ENCODE results near the gene BIN1. TPM values are rescaled to one million over a fixed set of nuclear protein-coding genes. Genes with fewer than 3 reads are reported as not detected.

The BIN1 gene
- total RNA-seq, 1 donor from 2014 or later = 26.9 TPM

GRCh38 chr2:127057371-127058245, 49.3 kb downstream of the BIN1 start:
- Histone ChIP-seq H2AFZ (replicated peaks) (no peak overlapping the region), H3F3A (ENCODE audit: low read depth) (no peaks in the 10 kb centered on the region), H3K27ac (no peak overlapping the region), H3K4me1 (peaks cover 6% of the 10 kb centered on the region), H4K20me1 (ENCODE audit: low read depth) (no peaks in the 10 kb centered on the region), H3K9me3 (ENCODE audit: low read depth) (no peaks in the 10 kb centered on the region), H3K4me3 (no peak overlapping the region), H3K79me2 (ENCODE audit: low read depth) (no peaks in the 10 kb centered on the region), H3K27me3 (no peaks in the 10 kb centered on the region), H3K9ac (no peak overlapping the region), H3K36me3 (no peaks in the 10 kb centered on the region), H3K4me2 (no peak overlapping the region)
- no peak for DNase-seq (ENCODE audit: low spot score)
- H3K27me3 Mint-ChIP-seq (ENCODE audit: insufficient read depth, low read depth) = no peaks in the 10 kb centered on the region
- H3K9me3 Mint-ChIP-seq = no peaks in the 10 kb centered on the region
- no peak overlapping the region for H3K4me3 Mint-ChIP-seq
- H3K36me3 Mint-ChIP-seq = no peaks in the 10 kb centered on the region
- no peak for TF ChIP-seq EZH2phosphoT487 (IDR thresholded peaks at IDR 0.05)
- TF ChIP-seq EZH2 (IDR thresholded peaks at IDR 0.05) = no peak
- no peak for TF ChIP-seq CTCF (IDR thresholded peaks at IDR 0.05)
- H3K4me1 Mint-ChIP-seq = peaks cover 2% of the 10 kb centered on the region
- H3K27ac Mint-ChIP-seq = peak overlapping the region; percentile 79

- H3K4me3 ChIP-seq = no peak overlapping the region
- Mint-ChIP-seq H3K4me1 (peaks cover 2% of the 10 kb centered on the region), H3K27me3 (ENCODE audit: insufficient read depth, low read depth) (no peaks in the 10 kb centered on the region), H3K9me3 (no peaks in the 10 kb centered on the region), H3K4me3 (no peak overlapping the region), H3K27ac (peak overlapping the region; percentile 79), H3K36me3 (no peaks in the 10 kb centered on the region)
- no peak overlapping the region for H3K27ac ChIP-seq
- no peaks in the 10 kb centered on the region for H4K20me1 ChIP-seq (ENCODE audit: low read depth)
- H3K4me2 ChIP-seq = no peak overlapping the region
- no peak for TF ChIP-seq EZH2 (IDR thresholded peaks at IDR 0.05)
- TF ChIP-seq EZH2phosphoT487 (IDR thresholded peaks at IDR 0.05) = no peak
- TF ChIP-seq CTCF (IDR thresholded peaks at IDR 0.05) = no peak
- no peaks in the 10 kb centered on the region for H3K27me3 ChIP-seq
- H3K9me3 ChIP-seq (ENCODE audit: low read depth) = no peaks in the 10 kb centered on the region
- H2AFZ ChIP-seq (replicated peaks) = no peak overlapping the region
- H3F3A ChIP-seq (ENCODE audit: low read depth) = no peaks in the 10 kb centered on the region
- no peaks in the 10 kb centered on the region for H3K36me3 ChIP-seq
- DNase-seq (ENCODE audit: low spot score) = no peak
- H3K79me2 ChIP-seq (ENCODE audit: low read depth) = no peaks in the 10 kb centered on the region
- H3K9ac ChIP-seq = no peak overlapping the region
- H3K4me1 ChIP-seq = peaks cover 6% of the 10 kb centered on the region
Measured at GRCh38 chr2:127056631-127057370, 50.2 kb downstream of the BIN1 start.

GRCh38 chr2:127056086-127056485, 50.9 kb downstream of the BIN1 start:
- no peak overlapping the region for H3K27ac Mint-ChIP-seq
- DNase-seq (ENCODE audit: low spot score) = no peak
- Histone ChIP-seq H3K4me2 (no peak overlapping the region), H2AFZ (replicated peaks) (no peak overlapping the region), H3K9me3 (ENCODE audit: low read depth) (no peaks in the 10 kb centered on the region), H3K4me3 (no peak overlapping the region), H3K36me3 (no peaks in the 10 kb centered on the region), H3K79me2 (ENCODE audit: low read depth) (no peaks in the 10 kb centered on the region), H3K27ac (no peak overlapping the region), H4K20me1 (ENCODE audit: low read depth) (no peaks in the 10 kb centered on the region), H3K27me3 (no peaks in the 10 kb centered on the region), H3F3A (ENCODE audit: low read depth) (no peaks in the 10 kb centered on the region), H3K9ac (no peak overlapping the region), H3K4me1 (peaks cover 6% of the 10 kb centered on the region)
- H3K4me1 Mint-ChIP-seq = peaks cover 2% of the 10 kb centered on the region
- H3K9me3 Mint-ChIP-seq = no peaks in the 10 kb centered on the region
- no peak for TF ChIP-seq EZH2 (IDR thresholded peaks at IDR 0.05)
- H3K36me3 Mint-ChIP-seq = no peaks in the 10 kb centered on the region
- peak overlapping the region; percentile 18 for H3K4me3 Mint-ChIP-seq
- H3K27me3 Mint-ChIP-seq (ENCODE audit: insufficient read depth, low read depth) = no peaks in the 10 kb centered on the region

- no peaks in the 10 kb centered on the region for H3K9me3 ChIP-seq (ENCODE audit: low read depth)
- no peak for DNase-seq (ENCODE audit: low spot score)
- Mint-ChIP-seq H3K4me1 (peaks cover 2% of the 10 kb centered on the region), H3K27ac (no peak overlapping the region), H3K9me3 (no peaks in the 10 kb centered on the region), H3K4me3 (no peak overlapping the region), H3K36me3 (no peaks in the 10 kb centered on the region), H3K27me3 (ENCODE audit: insufficient read depth, low read depth) (no peaks in the 10 kb centered on the region)
- H3F3A ChIP-seq (ENCODE audit: low read depth) = no peaks in the 10 kb centered on the region
- H3K4me1 ChIP-seq = peaks cover 6% of the 10 kb centered on the region
- H3K36me3 ChIP-seq = no peaks in the 10 kb centered on the region
- no peak overlapping the region for H3K4me3 ChIP-seq
- H3K27ac ChIP-seq = no peak overlapping the region
- no peak overlapping the region for H3K9ac ChIP-seq
- no peaks in the 10 kb centered on the region for H3K79me2 ChIP-seq (ENCODE audit: low read depth)
- no peaks in the 10 kb centered on the region for H3K27me3 ChIP-seq
- TF ChIP-seq EZH2 (IDR thresholded peaks at IDR 0.05) = no peak
- no peak for TF ChIP-seq EZH2phosphoT487 (IDR thresholded peaks at IDR 0.05)
- TF ChIP-seq CTCF (IDR thresholded peaks at IDR 0.05) = no peak
- no peak overlapping the region for H2AFZ ChIP-seq (replicated peaks)
- no peak overlapping the region for H3K4me2 ChIP-seq
- H4K20me1 ChIP-seq (ENCODE audit: low read depth) = no peaks in the 10 kb centered on the region
Measured at GRCh38 chr2:127055786-127056076, 51.2 kb downstream of the BIN1 start.

Measured in neural progenitor cell (in vitro differentiated cells).